Suprapubic skin (tissue), 4 donors: ENCODE results near the gene MAPKAPK2.

Experiments
- CTCF ChIP-seq, 2 donors: fragments of 200-600 bp in 1 of 2; fragments of 450-650 bp in 1 of 2; sonication (generic) in 1 of 2; IDR thresholded peaks; one replicate each; pipeline ENCODE4 v1.5.1; 2016 to 2019; ENCODE audit warnings: antibody characterized with exemption in 2 of 2, mild to moderate bottlenecking in 1 of 2, moderate library complexity in 1 of 2
- EP300 ChIP-seq: sonication (generic); formaldehyde crosslinking; IDR thresholded peaks from one replicate; pipeline ENCODE4 v1.6.1; 2017; ENCODE audit warnings: antibody characterized with exemption
- POLR2A ChIP-seq, 2 donors: fragments of 450-650 bp; IDR thresholded peaks; one replicate each; pipeline ENCODE4 v1.6.1; 2017; ENCODE audit warnings: antibody characterized with exemption in 2 of 2, mild to moderate bottlenecking in 2 of 2, moderate library complexity in 2 of 2
- POLR2AphosphoS5 ChIP-seq, 3 donors: sonication (generic); formaldehyde crosslinking; IDR thresholded peaks; one replicate each; pipeline ENCODE4 v1.6.1; 2017; ENCODE audit warnings: antibody characterized with exemption in 3 of 3

- TF ChIP-seq POLR2A (IDR thresholded peaks at IDR 0.05) (no peak), CTCF (IDR thresholded peaks at IDR 0.05) (no peak), POLR2AphosphoS5 (IDR thresholded peaks at IDR 0.05) (no peak), EP300 (no peak)
Measured at GRCh38 chr1:206698011-206698410, 13.3 kb downstream of the MAPKAPK2 start.
